Activated CD8-positive, alpha-beta memory T cell treated with anti-CD3 and anti-CD28 coated beads, Interleukin-2, amount 50 U/mL, for 48 hours (primary cell): ENCODE data around the gene C6orf47.

Source experiments
- DNase-seq: peaks from one replicate; pipeline ENCODE4 v3.0.0-alpha.2; 2020

The C6orf47 gene

GRCh38 chr6:31659649-31660380 lies 763 bp downstream of the C6orf47 start:
- peak; percentile 75 for DNase-seq

GRCh38 chr6:31658983-31659648 lies 1.5 kb downstream of the C6orf47 start:
- DNase-seq, result no peak

GRCh38 chr6:31658158-31658688 lies 2.4 kb downstream of the C6orf47 start:
- no peak for DNase-seq

DNA sequence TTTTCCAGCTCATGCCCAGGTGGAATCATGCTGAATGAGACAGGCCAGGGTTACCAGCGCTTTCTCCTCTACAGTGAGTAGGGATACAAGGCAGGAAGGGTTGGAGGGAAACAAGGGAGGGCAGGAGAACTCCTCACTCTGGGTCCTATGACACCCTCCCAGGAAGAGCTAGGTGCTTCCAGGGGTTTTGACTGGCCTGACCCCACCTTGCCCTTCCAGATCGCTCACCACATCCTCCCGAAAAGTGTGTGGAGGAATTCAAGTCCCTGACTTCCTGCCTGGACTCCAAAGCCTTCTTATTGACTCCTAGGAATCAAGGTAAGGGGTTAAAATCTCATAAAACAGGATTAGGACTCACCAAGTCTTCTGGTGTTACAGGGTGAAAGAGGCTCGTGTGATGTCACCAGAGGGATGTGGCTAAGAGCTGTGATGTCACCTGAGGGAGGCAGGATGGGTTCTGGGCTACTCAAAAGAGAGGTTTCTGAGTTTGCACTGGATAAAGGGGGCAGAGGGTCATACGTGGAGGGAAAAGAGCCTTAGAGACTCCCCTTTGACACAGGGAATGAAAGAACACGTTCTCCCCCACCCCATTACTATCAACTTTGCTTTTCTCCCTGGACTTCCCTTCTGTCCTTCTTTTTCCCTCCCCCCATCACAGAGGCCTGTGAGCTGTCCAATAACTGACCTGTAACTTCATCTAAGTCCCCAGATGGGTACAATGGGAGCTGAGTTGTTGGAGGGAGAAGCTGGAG lies 3.0 kb downstream of the C6orf47 start:
- DNase-seq, result no peak

GRCh38 chr6:31655349-31656237 lies 5.0 kb downstream of the C6orf47 start, which contains the start of gene APOM:
Gene APOM, plus strand, starts transcription at chr6:31655894. Its CDS starts 73 bp downstream, at chr6:31655967.
- no peak for DNase-seq

DNA sequence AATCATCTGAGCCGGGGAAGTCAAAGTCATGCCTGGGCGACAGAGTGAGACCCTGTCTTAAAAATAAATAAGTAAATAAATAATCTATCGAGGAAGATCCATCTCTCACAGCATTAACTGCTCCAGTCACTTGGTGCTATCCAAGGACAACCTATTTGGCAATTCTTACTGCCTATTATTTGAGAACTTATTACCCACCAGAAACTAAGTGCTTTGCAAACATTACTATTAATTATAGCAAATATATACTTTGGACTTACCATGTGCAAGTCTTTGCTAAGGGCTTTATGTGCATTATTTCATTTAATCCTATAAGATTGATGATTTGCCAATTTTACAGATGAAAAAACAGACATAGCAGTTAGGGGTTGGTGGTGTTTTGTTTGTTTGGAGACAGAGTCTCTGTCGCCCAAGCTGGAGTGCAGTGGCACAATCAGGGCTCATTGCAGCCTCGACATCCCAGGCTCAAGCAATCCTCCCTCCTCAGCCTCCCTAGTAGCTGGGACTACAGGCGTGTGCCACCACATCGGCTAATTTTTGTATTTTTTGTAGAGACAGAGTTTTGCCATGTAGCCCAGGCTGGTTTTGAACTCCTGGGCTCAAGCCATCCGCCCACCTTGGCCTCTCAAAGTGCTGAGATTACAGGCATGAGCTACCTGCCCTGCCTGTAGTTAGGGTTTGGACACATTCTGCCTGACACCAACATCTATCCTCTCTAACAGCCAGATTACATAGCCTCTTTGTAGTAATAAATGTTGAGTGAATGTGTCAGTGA lies 5.8 kb downstream of the C6orf47 start:
- no peak for DNase-seq

DNA sequence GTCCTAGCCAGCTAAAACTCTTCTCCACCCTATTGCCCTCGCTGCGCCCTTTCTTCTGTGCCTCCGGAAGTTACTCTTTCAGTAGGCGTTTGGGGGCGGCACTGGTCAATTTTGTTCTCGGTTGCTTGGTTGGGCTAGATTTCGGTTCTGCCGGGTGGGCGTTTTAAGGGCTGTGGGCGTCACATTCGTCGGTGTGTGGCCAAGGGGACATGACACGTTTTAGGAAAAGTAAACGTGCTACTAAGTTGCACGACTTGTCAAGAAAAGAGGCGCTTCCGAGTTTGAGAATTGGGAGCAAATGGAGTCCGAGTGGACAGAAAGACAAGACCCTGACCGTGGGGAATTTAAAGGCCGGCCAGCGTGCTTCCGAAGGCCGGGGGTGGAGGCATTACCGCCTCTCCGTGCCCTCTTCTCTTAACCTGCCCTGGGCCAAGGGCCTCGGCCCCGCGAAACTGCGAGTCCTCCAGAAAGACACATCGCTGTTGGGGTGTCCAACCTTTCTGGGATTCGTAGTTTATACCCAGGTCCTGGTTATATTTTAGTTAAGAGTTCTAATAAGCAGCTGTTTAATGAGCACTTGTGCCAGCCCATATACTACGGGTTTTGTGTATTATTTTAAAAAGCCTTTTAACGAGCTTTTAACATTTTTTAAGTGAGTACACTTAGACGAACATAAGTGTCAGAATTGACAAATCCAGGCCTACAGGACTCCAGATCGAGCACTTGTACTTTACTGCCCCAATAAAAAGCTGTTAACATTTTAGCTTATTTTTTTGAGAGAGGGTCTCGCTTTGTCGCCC lies 7.5 kb downstream of the C6orf47 start:
- no peak for DNase-seq

DNA sequence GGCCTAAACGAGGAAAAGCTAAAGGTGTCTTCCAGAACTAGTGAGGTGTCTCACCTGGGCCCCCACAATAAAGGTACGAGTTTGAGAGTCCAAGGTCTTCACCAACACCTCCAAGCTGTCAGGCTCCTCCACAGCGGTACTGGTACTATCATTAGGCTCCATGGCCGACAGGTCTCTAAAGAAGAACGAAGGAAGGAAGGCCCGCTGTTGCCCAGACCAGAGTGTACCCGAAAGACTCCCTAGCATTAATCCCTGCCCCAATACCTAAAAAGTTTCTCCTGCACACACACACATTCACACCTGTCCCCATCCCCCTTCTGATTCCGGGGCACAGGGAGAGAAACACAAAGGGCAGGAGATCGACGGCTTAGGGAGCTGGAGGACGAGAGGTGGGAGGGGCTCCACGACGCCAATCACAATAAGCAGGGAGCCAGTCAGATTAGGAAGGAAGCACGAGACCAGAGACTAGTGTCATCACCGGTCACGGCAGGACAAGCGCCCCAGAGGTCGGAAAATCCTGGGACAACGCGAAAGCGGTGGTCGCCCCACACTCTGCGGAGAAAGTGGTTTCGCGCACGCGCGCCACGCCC lies 8.9 kb downstream of the C6orf47 start:
- no peak for DNase-seq

DNA sequence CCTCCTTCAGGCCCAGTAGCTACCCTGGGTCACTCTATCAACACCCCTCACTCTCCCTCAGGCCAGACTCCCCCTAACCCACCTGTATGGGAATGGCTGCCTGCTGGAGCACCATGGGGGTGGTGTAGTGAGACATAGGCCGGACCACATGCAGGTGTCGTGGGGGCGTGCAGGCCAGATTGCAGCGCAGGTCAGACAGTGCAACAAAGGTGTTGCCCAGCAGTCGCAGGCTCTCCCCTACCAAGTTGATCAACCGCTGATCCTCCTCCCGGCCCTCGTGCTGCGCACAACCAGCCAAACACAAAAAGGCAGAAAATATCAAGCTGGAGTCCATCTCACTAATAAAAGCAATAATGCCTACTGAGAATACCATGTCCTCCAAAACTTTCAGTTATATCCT lies 15.3 kb downstream of the C6orf47 start:
- DNase-seq, result no peak

- no peak for DNase-seq
Measured at GRCh38 chr6:31643818-31644454, 16.6 kb downstream of the C6orf47 start.

- DNase-seq, result no peak
Measured at GRCh38 chr6:31642798-31643570, 17.6 kb downstream of the C6orf47 start.

DNA sequence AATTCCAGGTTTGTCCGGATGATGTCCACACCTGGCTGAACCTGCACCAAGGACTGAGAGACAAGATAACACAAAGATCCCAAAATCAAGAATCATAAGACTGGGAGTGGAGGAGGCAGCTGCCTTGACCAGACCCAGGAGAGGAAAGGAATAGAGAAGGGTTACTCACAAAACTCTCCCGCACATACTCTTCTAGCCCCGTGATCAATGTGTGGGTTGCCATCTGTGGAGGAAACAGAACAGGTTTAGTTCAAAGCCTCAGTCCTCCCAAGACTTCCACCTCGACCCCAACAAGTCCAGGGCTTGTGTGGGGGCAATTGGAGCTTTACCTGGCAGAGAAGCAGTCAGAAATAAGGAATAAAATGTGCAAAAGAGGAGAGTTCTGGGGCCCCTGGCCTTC lies 19.2 kb downstream of the C6orf47 start:
- DNase-seq, result no peak

GRCh38 chr6:31640612-31641011 lies 20.0 kb downstream of the C6orf47 start:
- DNase-seq, result no peak

DNA sequence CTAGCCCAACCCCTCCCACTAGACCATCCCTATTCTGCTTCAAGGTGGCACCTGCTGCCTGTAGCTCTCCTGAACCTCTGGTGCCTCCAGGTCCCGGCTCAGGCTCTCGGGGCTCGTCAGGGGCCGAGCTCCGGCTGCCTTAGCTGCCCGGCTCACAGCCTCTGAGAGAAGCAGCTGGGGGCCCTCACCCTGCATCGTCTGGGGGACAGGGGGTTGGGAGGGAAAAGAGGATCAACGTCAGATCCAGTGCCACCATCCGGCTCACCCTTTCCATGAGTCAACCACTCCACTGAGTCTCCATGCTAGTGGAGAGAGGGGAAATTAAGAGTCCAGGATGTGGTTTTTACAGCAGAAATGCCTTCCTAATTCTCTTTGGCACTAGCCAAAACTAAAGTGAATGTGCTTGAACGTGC lies 21.1 kb downstream of the C6orf47 start:
- DNase-seq, result no peak

- DNase-seq, result no peak
Measured at GRCh38 chr6:31639043-31639442, 21.5 kb downstream of the C6orf47 start.

GRCh38 chr6:31636698-31637596 lies 23.6 kb downstream of the C6orf47 start:
- DNase-seq, result no peak

GRCh38 chr6:31634969-31635575 lies 25.5 kb downstream of the C6orf47 start:
- no peak for DNase-seq
